Transverse colon (tissue), 4 donors: Measurements from ENCODE around the gene ETNK1. TPM values are rescaled to one million over a fixed set of nuclear protein-coding genes. Genes with fewer than 3 reads are reported as not detected.
"Not testable (repeated sequence)": the region's sequence is repeated elsewhere in the genome, so short reads cannot be mapped to it uniquely, and the experiment has no call there.

Source experiments
- DNase-seq: peaks from one replicate; pipeline ENCODE4 v3.0.0-alpha.2; 2019
- H3K27ac ChIP-seq, 4 donors: fragments of 200-600 bp; sonication (generic); 2 replicates each; pipeline ENCODE4 v1.5.1; 2016 to 2018; ENCODE audit warnings: inconsistent platforms in 4 of 4
- H3K27me3 ChIP-seq: fragments of 200-600 bp; sonication (generic); 2 replicates; pipeline ENCODE4 v1.5.1; 2017; ENCODE audit warnings: inconsistent platforms
- H3K36me3 ChIP-seq, 4 donors: fragments of 200-600 bp; sonication (generic); 2 replicates each; pipeline ENCODE4 v1.5.1; 2017 to 2019; ENCODE audit warnings: inconsistent platforms in 4 of 4
- H3K4me1 ChIP-seq, 4 donors: fragments of 200-600 bp; sonication (generic); 2 replicates each; pipeline ENCODE4 v1.5.1; 2017 to 2020; ENCODE audit warnings: inconsistent platforms in 4 of 4
- H3K4me3 ChIP-seq, 4 donors: fragments of 200-600 bp; sonication (generic); 1 replicate in 1 of 4; 2 replicates in 3 of 4; pipeline versions ENCODE4 v1.5.1 to v1.6.1; 2017 to 2019; ENCODE audit warnings: inconsistent platforms in 4 of 4
- H3K9me3 ChIP-seq, 2 donors: fragments of 200-600 bp; sonication (generic); 2 replicates each; pipeline ENCODE4 v1.5.1; 2017 to 2019; ENCODE audit warnings: inconsistent platforms in 2 of 2
- CTCF ChIP-seq, 5 experiments: fragments of 200-600 bp in 3 of 5; fragments of 450-650 bp in 2 of 5; sonication (generic) in 3 of 5; IDR thresholded peaks; 1 replicate in 2 of 5; 2 replicates in 3 of 5; pipeline ENCODE4 v1.5.1; 2016 to 2017; ENCODE audit warnings: antibody characterized with exemption in 5 of 5, inconsistent platforms in 3 of 5, mild to moderate bottlenecking in 2 of 5, moderate library complexity in 1 of 5
- EP300 ChIP-seq: sonication (generic); formaldehyde crosslinking; IDR thresholded peaks from one replicate; pipeline ENCODE4 v1.6.1; 2017; ENCODE audit warnings: antibody characterized with exemption, low read depth
- POLR2A ChIP-seq: fragments of 450-650 bp; IDR thresholded peaks from one replicate; pipeline ENCODE4 v1.6.1; 2016; ENCODE audit warnings: antibody characterized with exemption, mild to moderate bottlenecking, moderate library complexity
- POLR2AphosphoS5 ChIP-seq, 3 donors: sonication (generic); formaldehyde crosslinking; IDR thresholded peaks; one replicate each; pipeline ENCODE4 v1.6.1; 2016; ENCODE audit warnings: antibody characterized with exemption in 3 of 3
- WGBS, 2 donors: methylation state at CpG; one replicate each; pipeline ENCODE4 v1.1.5; 2018; ENCODE audit warnings: low coverage in 1 of 2; 5-methylcytosine and 5-hydroxymethylcytosine counted together
- in situ Hi-C, 4 donors: fragments of 200-750 bp; cut with MboI; loops; one replicate each; pipeline versions ENCODE4 v1.15.0 to v1.15.1; 2017; ENCODE audit warnings: low sequenced_read_pairs in 3 of 4, low pct_ligation_motif_present in 1 of 4, low pct_unique_long_range_greater_than_20kb in 1 of 4
- intact Hi-C: fragments of 100-400 bp; cut with DNase I; formaldehyde crosslinking; loops from one replicate; pipeline ENCODE4 v1.15.1; 2023; ENCODE audit warnings: low total_unique reads
- total RNA-seq, 4 donors: library from RNA; depleted of rRNA; stranded (reverse); fragments of >200 nt; gene quantifications; one replicate each; pipeline ENCODE4 v1.1.0, GENCODE V29; 2016

The ETNK1 gene
- total RNA-seq, 4 donors from 2014 or later = 48.6 to 129 (median 102) TPM

GRCh38 chr12:22578328-22578727 is 46.6 kb upstream of the ETNK1 start:
- 94 to 98% methylated on average over 3 of the region's 3 CpGs for WGBS, 2 donors
- no peak overlapping the region for H3K4me3 ChIP-seq
- intact Hi-C loops = no loop called here
- H3K36me3 ChIP-seq = no peaks in the 10 kb centered on the region
- TF ChIP-seq EP300 = no peak
- TF ChIP-seq POLR2AphosphoS5 (IDR thresholded peaks at IDR 0.05) = no peak
- TF ChIP-seq CTCF (IDR thresholded peaks at IDR 0.05) = no peak
- no peak for TF ChIP-seq POLR2A
- H3K9me3 ChIP-seq = no peaks in the 10 kb centered on the region
- no peaks in the 10 kb centered on the region for H3K27me3 ChIP-seq
- in situ Hi-C loops = no loop called here
- no peak overlapping the region for H3K27ac ChIP-seq
- peaks cover 0 to under 1% (median 0%) of the 10 kb centered on the region in 4 donors for H3K4me1 ChIP-seq
- DNase-seq = no peak

- intact Hi-C loops (no loop called here), in situ Hi-C loops (no loop called here)
- no peaks in the 10 kb centered on the region for H3K36me3 ChIP-seq
- peak; percentile 19 for DNase-seq
- H3K9me3 ChIP-seq = no peaks in the 10 kb centered on the region
- H3K27me3 ChIP-seq = no peaks in the 10 kb centered on the region
- H3K27ac ChIP-seq = peak overlapping the region in 3 of 4 donors; percentile 26 to 47 (median 41)
- no peak overlapping the region for H3K4me3 ChIP-seq
- TF ChIP-seq POLR2A = no peak
- peaks cover 0 to 5% (median 2%) of the 10 kb centered on the region in 4 donors for H3K4me1 ChIP-seq
- 54 to 55% methylated on average over 4 of the region's 4 CpGs for WGBS, 2 donors
Observed at GRCh38 chr12:22588817-22589216, 36.2 kb upstream of the ETNK1 start.

GRCh38 chr12:22593864-22594263 is 31.1 kb upstream of the ETNK1 start:
- Histone ChIP-seq H3K4me1 (peaks cover 0 to 5% (median 2%) of the 10 kb centered on the region in 4 donors), H3K36me3 (no peaks in the 10 kb centered on the region), H3K4me3 (no peak overlapping the region), H3K9me3 (no peaks in the 10 kb centered on the region), H3K27me3 (no peaks in the 10 kb centered on the region), H3K27ac (no peak overlapping the region)
- no peak for TF ChIP-seq CTCF (IDR thresholded peaks at IDR 0.05)
- no peak for TF ChIP-seq POLR2AphosphoS5 (IDR thresholded peaks at IDR 0.05)
- TF ChIP-seq EP300 = no peak
- no peak for TF ChIP-seq POLR2A
- DNase-seq = no peak
- intact Hi-C loops = no loop called here
- in situ Hi-C loops = no loop called here

- DNase-seq, H3K27me3 ChIP-seq, H3K36me3 ChIP-seq, in situ Hi-C loops, H3K4me3 ChIP-seq, H3K9me3 ChIP-seq, H3K4me1 ChIP-seq, intact Hi-C loops: not testable (repeated sequence)
- peak overlapping the region in 1 of 4 donors; percentile 0 for H3K27ac ChIP-seq
- 89 to 90% methylated on average over 5 to 6 of the region's 6 CpGs for WGBS, 2 donors
Observed at GRCh38 chr12:22597539-22597938, 27.4 kb upstream of the ETNK1 start.

- no peak for DNase-seq
- WGBS, 2 donors = 6 to 26% methylated on average over 2 of the region's 2 CpGs
- no peak overlapping the region for H3K4me3 ChIP-seq
- intact Hi-C loops = no loop called here
- no peaks in the 10 kb centered on the region for H3K4me1 ChIP-seq
- no peaks in the 10 kb centered on the region for H3K9me3 ChIP-seq
- in situ Hi-C loops = no loop called here
- H3K36me3 ChIP-seq = no peaks in the 10 kb centered on the region
- no peaks in the 10 kb centered on the region for H3K27me3 ChIP-seq
- TF ChIP-seq POLR2A (no peak), CTCF (IDR thresholded peaks at IDR 0.05) (no peak), POLR2AphosphoS5 (IDR thresholded peaks at IDR 0.05) (no peak), EP300 (no peak)
- H3K27ac ChIP-seq = no peak overlapping the region
Observed at GRCh38 chr12:22598141-22598762, 26.7 kb upstream of the ETNK1 start.
